ENCODE data around the gene CASZ1. TPM values are rescaled to one million over a fixed set of nuclear protein-coding genes. Genes with fewer than 3 reads are reported as not detected.

CASZ1 gene
- total RNA-seq, 2 experiments from 2014 or later: 1.7 to 2.0 TPM

DNA sequence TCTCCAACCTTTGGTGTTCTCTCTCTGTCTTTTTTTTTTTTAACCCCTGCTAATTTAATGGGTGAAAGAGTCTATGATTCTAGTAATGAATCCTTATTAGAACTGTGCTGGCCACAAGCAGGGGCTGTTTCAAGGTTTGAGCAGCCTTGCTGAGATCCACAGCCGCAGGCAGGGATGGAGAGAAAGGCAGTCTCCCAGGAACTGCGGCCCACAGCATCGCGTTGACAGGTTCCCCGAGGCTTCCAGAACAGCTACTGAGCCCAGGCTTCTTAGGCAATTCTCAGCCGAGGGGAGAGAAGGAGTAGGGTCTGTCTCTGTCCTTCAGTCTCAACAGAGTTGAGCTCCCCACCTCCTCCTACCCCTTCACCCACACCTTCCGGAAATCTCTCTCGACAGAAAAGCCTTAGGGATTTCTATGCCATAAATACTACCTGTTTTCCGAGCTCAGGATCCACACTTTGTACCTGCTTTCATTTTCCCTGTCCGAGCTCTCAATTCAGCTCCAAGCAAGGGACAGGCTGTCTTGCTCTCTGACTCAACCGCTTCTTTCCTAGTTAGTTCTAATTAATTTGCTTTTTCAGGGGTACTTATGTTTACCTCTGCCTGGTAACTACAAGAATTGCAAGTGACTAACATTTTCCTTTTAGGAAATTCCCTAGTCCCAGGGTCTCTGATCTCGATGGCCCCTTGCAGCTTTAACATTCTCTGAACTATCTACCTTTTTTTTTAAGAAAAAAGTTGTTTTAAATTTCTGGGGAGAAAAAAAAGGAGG lies 6.7 kb upstream of the CASZ1 start:
- H3K36me3 Mint-ChIP-seq (ENCODE audit: low read depth): no peaks in the 10 kb centered on the region
- H3K4me1 Mint-ChIP-seq (ENCODE audit: low read depth): peaks cover 12% of the 10 kb centered on the region
- H3K9me3 Mint-ChIP-seq: no peaks in the 10 kb centered on the region
- CTCF ChIA-PET: no interaction called here
- no peak overlapping the region for H3K4me3 Mint-ChIP-seq
- no peak for DNase-seq
- intact Hi-C loops (cut with micrococcal nuclease): no loop called here
- H3K27ac Mint-ChIP-seq: no peak overlapping the region
- H3K27me3 Mint-ChIP-seq (ENCODE audit: low read depth): peaks cover 26% of the 10 kb centered on the region

DNA sequence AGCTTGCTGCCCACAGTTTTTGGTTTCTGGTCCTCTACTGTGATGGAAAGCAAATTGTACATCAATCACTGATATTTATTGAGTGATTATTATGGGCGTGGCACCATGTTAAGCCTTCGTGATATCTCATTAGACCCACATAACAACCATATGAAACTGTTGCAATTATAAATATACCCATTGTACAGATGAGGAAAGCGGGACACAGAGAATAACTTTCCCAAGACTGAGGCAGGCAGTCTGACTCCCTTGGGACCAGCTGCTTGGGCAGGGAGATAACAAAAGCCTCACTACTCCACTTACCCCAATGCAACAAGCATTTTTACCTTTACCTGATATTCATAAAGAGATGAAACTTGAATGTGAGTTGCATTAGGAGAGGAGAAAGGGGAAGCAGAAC lies 4.3 kb upstream of the CASZ1 start:
- intact Hi-C loops (cut with micrococcal nuclease): no loop called here
- H3K4me3 Mint-ChIP-seq: no peak overlapping the region
- no peaks in the 10 kb centered on the region for H3K36me3 Mint-ChIP-seq (ENCODE audit: low read depth)
- no peak overlapping the region for H3K27ac Mint-ChIP-seq
- H3K4me1 Mint-ChIP-seq (ENCODE audit: low read depth): peaks cover 12% of the 10 kb centered on the region
- H3K9me3 Mint-ChIP-seq: no peaks in the 10 kb centered on the region
- H3K27me3 Mint-ChIP-seq (ENCODE audit: low read depth): peaks cover 34% of the 10 kb centered on the region
- DNase-seq: no peak
- CTCF ChIA-PET: no interaction called here

DNA sequence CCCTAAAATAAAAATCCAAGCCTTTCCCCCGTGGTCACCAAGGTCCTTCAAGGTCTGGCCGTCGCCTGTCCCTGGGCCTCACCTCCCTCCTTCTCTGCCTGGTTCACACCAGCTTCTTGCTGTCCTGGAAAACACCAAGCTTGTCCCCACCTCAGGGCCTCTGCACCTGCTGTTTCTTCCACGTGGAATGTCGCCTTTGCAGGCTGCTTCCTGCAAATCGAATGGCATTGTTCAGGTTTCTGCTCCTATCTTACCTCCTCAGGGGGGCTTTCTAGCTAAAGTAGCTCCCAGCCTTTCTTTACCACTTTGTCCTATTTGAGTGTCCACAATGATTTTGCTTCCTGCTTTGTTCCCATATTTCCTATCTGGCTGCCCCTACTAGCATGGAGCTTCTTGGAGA lies 3.3 kb upstream of the CASZ1 start:
- no peak for DNase-seq
- Mint-ChIP-seq H3K4me3 (no peak overlapping the region), H3K9me3 (no peaks in the 10 kb centered on the region), H3K27ac (no peak overlapping the region), H3K4me1 (ENCODE audit: low read depth) (peaks cover 17% of the 10 kb centered on the region), H3K27me3 (ENCODE audit: low read depth) (peaks cover 43% of the 10 kb centered on the region), H3K36me3 (ENCODE audit: low read depth) (no peaks in the 10 kb centered on the region)
- intact Hi-C loops (cut with micrococcal nuclease): loop anchor here (10.0 kb wide), 1 partner anchor 285 kb away; no protein-coding TSS in a partner anchor
- CTCF ChIA-PET: interaction anchor here (0.5 kb wide), 1 partner anchor 137 kb away, joined by 4 read pairs; no protein-coding TSS in a partner anchor

DNA sequence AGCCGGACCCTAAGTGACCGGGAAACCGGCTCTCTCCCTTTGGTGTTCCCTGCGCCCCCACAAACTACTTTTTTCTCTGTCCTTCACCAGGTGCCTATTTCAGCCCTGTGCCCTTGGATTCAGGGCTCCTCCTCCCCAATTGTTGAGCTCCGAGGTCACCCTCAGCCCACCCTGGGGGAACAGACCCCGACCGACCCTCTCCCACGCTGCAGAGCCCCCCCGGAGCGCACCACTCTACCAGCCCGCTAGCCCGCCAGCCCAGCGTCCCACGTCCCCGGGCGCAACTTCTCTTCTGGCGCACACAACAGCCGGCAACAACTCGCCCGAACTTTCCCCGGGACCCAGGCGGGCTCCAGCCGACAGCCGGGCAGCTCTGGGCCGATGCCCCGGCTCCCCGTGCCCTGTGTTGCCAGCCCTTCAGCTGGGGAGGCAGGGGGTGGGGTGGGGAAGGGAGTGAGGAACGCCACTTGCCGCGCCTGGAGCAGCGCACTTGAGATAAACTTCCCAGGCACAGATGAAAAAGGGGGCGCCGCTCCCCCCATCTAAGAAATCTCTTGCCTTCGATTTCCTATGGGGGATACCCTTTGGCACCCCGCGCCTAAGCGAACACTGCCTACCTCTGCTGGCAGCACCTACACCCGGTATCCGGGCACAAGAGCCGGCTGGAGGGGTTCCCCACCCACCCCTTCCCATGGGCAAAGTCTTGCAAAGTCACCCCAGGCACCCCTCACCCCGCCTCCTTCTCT lies 997 bp downstream of the CASZ1 start:
- CTCF ChIA-PET: no interaction called here
- H3K27me3 Mint-ChIP-seq (ENCODE audit: low read depth): peaks cover 49% of the 10 kb centered on the region

DNA sequence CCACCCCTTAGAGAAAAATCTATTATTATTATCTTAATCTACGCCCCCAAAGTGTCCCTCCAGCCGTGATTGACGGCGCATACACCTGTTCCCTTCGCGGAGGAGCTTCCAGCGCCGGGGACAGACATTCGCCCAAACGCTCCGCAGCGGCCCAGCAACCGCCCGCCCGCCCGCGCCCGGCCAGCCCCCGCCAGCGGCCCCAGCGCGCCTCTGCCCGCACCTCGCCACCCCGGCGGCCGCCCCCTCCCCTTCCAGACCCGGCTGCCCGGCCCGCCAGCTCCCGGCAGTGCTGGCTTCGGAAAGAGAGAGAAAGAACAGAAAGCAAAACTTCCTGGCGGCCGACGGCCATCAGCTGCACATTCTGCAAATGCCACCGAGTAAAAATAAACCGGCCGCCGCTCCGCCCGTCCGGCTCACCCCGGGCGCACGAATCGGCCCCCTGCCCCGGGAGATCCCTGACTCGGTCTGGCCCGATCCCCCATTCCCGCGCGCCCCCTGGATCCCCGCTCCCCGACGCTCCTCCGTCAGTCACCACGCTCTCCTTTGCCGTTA lies 1.6 kb downstream of the CASZ1 start:
- H3K36me3 Mint-ChIP-seq (ENCODE audit: low read depth): no peaks in the 10 kb centered on the region
- DNase-seq: no peak
- H3K9me3 Mint-ChIP-seq: no peaks in the 10 kb centered on the region
- peaks cover 16% of the 10 kb centered on the region for H3K4me1 Mint-ChIP-seq (ENCODE audit: low read depth)
- CTCF ChIA-PET: no interaction called here
- no peak overlapping the region for H3K27ac Mint-ChIP-seq
- peak overlapping the region; percentile 54 for H3K4me3 Mint-ChIP-seq
- intact Hi-C loops (cut with micrococcal nuclease): loop anchor here (10.0 kb wide), 1 partner anchor 280 kb away; no protein-coding TSS in a partner anchor
- H3K27me3 Mint-ChIP-seq (ENCODE audit: low read depth): peaks cover 47% of the 10 kb centered on the region

More for the DNA sequence above, 997 bp downstream of the CASZ1 start:
- Mint-ChIP-seq H3K9me3 (no peaks in the 10 kb centered on the region), H3K4me1 (ENCODE audit: low read depth) (peaks cover 16% of the 10 kb centered on the region), H3K4me3 (peak overlapping the region; percentile 54), H3K27ac (no peak overlapping the region), H3K36me3 (ENCODE audit: low read depth) (no peaks in the 10 kb centered on the region)
- no peak for DNase-seq
- intact Hi-C loops (cut with micrococcal nuclease): loop anchor here (10.0 kb wide), 1 partner anchor 281 kb away; no protein-coding TSS in a partner anchor

DNA sequence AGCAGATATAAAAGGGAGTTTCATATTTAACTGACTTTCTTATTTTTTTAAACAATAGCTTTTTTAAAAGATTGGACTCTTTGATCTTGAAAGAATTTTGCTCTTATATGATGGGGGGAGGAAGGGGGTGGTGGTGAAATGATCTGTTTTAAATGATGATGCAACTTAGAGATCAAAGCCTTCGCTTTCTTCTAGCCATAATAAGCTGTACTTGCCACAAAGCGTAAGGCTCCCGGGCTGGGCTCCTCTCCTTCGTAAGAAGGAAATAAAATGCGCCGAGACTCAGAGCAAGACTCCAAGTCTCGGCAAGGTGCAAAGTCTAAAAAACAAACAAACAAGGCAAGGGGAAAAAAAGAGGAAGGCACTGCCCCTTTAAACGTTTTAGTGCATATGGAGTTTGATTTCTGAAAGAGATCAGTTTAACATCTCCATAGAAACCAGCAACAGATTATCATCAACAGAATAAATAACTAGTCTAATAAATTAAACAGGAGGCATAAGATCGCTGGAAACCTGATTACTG lies 3.3 kb downstream of the CASZ1 start:
- Mint-ChIP-seq H3K9me3 (no peaks in the 10 kb centered on the region), H3K4me3 (no peak overlapping the region), H3K36me3 (ENCODE audit: low read depth) (no peaks in the 10 kb centered on the region), H3K27me3 (ENCODE audit: low read depth) (peaks cover 32% of the 10 kb centered on the region), H3K4me1 (ENCODE audit: low read depth) (peaks cover 16% of the 10 kb centered on the region), H3K27ac (no peak overlapping the region)
- DNase-seq: no peak
- CTCF ChIA-PET: no interaction called here
- intact Hi-C loops (cut with micrococcal nuclease): loop anchor here (2.0 to 10.0 kb wide), 2 partner anchors 100 to 278 kb away; no protein-coding TSS in a partner anchor

DNA sequence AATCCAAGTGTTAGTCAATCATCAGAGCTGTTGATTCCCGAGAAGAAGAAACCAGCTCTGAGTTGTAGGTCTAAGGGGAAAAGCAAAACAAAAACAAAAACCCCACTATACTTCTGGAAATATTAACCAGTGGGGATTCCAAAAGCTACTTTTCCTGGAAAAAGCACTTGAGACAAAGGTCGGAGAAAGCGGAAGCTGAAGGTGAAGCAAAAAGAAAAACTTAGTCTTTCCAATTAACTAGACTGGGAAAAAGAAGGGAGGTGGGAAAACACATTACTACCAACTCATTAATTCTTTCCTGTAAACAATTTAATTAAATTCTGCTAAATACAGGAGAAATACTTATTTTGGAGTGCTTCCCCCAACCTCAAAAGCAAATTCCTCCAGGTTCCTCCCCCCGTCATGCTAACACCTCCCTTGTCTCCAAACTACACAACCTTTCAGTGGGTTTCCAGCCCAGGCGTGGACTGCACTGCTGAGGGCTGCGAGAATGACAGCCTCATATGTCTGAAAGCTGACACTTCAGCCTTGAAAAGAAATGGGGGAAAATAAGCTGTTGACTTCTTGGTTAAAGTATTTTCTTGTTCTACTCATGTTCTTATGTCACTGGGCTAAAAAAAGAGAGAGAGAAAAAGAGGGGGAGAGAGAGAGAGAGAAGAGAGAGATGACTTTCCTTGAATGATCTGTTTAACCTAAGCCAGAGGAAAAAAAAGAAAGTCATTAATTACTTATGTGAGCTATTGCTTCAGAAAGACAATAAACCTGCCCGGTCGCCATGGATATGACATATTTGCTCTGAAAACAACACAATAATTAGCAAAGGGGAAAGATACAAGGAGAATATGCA lies 5.1 kb downstream of the CASZ1 start:
- Mint-ChIP-seq H3K4me1 (ENCODE audit: low read depth) (peaks cover 16% of the 10 kb centered on the region), H3K27ac (no peak overlapping the region), H3K27me3 (ENCODE audit: low read depth) (peaks cover 36% of the 10 kb centered on the region), H3K9me3 (no peaks in the 10 kb centered on the region), H3K36me3 (ENCODE audit: low read depth) (no peaks in the 10 kb centered on the region), H3K4me3 (no peak overlapping the region)
- CTCF ChIA-PET: interaction anchor here (0.6 to 0.7 kb wide), 2 partner anchors 23 to 447 kb away, joined by 3 read pairs; no protein-coding TSS in a partner anchor
- intact Hi-C loops (cut with micrococcal nuclease): loop anchor here (10.0 kb wide), 1 partner anchor 277 kb away; no protein-coding TSS in a partner anchor
- DNase-seq: no peak

DNA sequence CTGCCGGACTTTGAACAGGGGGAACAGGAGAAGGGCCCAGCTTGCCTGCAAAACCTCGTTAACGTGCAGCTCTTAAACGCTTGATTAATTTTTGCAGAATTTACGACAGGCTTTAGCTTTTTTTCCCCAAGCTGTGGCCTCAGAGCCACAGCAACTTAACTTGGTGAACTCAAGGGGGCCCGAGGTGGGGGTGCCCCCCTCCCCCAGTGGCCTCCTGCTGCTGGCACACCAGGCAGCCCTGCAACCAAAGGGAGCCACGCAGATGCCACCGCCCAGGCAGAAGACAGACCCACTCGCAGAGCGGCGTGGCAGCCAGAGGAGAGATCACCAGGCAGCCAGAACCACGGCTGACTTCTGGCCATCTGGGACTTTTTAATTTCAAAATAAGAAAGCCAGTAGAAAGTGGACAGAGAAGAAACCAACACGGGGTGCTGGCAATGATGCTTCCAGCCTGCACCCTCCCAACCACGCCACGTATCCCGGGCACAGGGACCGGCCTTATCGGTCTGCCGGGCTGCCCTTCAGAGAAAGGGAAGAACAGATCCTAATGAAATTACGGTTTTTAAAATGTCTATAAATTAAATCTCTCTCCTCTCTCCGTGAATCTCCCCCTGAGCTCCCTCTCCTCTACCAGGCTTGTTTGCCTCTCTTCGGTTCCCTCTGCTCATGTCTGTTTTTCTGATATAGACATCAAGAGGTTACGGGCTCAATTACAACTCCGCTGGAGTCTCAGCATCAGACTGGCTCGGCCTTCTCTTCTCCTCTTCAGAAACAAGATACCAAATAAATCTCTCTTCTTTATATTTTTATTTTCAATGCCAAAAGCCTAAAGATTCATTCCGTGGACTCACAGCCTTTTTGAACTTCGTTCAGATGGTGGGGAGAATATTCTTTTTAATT lies 6.4 kb downstream of the CASZ1 start:
- Mint-ChIP-seq H3K27me3 (ENCODE audit: low read depth) (peaks cover 34% of the 10 kb centered on the region), H3K4me1 (ENCODE audit: low read depth) (peaks cover 11% of the 10 kb centered on the region), H3K27ac (no peak overlapping the region), H3K9me3 (no peaks in the 10 kb centered on the region), H3K36me3 (ENCODE audit: low read depth) (no peaks in the 10 kb centered on the region), H3K4me3 (no peak overlapping the region)
- intact Hi-C loops (cut with micrococcal nuclease): loop anchor here (10.0 kb wide), 1 partner anchor 275 kb away; no protein-coding TSS in a partner anchor
- no peak for DNase-seq
- CTCF ChIA-PET: no interaction called here

DNA sequence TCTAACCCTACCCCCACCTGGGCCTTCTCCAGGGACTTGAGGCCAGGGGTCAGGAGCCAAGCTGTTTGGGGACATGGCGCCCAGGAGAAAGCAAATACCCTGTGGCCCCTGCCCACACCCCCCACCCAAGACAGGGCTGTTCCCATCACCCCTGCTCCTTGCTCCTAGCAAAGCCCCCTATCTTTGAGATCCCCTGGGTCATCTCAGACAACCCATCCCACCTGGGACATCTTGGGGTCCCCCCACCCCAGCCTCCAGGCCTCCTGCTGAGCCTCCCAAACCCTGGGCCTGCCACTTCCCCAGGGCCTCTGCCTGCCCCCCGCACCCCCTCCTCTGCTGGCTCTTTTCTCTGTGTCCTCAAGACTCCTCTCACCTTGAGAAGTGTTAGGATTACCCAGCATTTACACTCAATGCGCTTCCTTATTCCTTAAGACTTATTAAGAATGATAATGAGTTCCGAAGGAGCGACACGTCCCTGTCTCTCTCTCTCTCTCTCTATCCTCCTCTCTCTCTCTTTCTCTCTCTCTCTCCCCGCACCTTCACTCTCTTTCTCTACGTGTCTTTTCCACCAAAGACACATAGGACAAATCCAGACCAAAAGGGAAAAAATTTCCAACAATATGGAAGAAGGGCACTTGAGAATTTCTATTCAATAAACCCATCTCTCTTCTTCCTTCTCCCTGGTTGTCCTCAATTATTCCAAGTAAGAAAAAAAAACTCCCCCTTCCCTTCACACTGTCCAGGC lies 7.2 kb downstream of the CASZ1 start:
- no peak overlapping the region for H3K27ac Mint-ChIP-seq
- no peak for DNase-seq
- intact Hi-C loops (cut with micrococcal nuclease): no loop called here
- H3K27me3 Mint-ChIP-seq (ENCODE audit: low read depth): peaks cover 33% of the 10 kb centered on the region
- CTCF ChIA-PET: no interaction called here
- peaks cover 7% of the 10 kb centered on the region for H3K4me1 Mint-ChIP-seq (ENCODE audit: low read depth)
- H3K4me3 Mint-ChIP-seq: no peak overlapping the region
- no peaks in the 10 kb centered on the region for H3K36me3 Mint-ChIP-seq (ENCODE audit: low read depth)
- no peaks in the 10 kb centered on the region for H3K9me3 Mint-ChIP-seq

DNA sequence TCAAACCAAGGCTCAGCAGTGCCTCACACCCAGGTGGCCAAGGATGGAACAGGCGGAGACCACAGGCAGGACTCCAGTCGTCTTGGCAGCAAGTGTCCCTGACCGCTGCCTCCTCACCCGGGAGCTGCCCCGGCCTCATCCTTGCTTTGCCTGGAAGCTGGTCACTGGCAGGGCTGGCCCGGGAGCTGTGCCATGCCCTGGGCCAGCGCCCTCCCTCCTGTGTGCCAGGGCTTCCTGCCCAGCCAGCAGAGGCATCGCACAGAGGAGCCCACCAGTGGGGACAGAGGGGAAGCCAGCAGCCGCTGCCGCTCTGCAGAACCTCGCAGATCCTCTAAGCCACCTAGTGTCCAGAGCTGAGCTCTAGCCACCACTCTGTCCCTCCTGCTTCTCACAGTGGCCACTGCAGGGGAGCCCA lies 7.8 kb downstream of the CASZ1 start:
- DNase-seq: no peak
- Mint-ChIP-seq H3K4me1 (ENCODE audit: low read depth) (peaks cover 4% of the 10 kb centered on the region), H3K36me3 (ENCODE audit: low read depth) (no peaks in the 10 kb centered on the region), H3K27me3 (ENCODE audit: low read depth) (peaks cover 30% of the 10 kb centered on the region), H3K27ac (no peak overlapping the region), H3K9me3 (no peaks in the 10 kb centered on the region), H3K4me3 (no peak overlapping the region)
- CTCF ChIA-PET: no interaction called here
- intact Hi-C loops (cut with micrococcal nuclease): no loop called here
